GM10847 (cell line): Measurements from ENCODE around the gene POM121L2.

Experiments
- POLR2A ChIP-seq: IDR thresholded peaks from 2 replicates; pipeline ENCODE4 v1.6.1; 2011; ENCODE audit not compliant: insufficient read length; ENCODE audit errors: extremely low read depth

POM121L2 gene

DNA sequence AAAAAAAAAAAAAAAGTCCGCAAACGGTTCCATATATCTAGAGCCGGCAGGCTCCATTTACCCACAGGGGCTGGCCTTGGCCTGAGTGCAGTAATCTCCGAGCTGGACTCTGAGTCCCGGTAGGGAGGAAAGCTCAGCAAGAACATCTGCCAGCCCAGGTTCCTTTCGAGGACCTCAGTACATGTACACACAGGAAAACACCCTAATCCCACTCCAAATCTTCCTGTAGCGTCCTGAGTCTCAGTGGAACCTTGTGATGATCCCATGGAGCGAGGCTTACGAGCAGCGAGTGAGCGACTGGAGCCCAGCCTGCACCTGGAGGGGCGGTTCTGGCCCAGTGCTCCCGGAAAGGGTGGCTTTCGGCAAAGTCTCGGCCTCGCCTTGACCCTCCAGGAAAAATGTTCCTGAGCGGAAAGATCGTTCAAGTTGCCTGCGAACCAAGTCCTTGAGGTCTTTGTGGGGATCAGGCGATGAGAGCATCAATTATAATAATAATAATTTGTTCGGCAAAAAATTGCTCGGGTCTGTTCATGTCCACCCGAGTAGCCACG is 32.5 kb downstream of the POM121L2 start:
- TF ChIP-seq POLR2A: no peak

DNA sequence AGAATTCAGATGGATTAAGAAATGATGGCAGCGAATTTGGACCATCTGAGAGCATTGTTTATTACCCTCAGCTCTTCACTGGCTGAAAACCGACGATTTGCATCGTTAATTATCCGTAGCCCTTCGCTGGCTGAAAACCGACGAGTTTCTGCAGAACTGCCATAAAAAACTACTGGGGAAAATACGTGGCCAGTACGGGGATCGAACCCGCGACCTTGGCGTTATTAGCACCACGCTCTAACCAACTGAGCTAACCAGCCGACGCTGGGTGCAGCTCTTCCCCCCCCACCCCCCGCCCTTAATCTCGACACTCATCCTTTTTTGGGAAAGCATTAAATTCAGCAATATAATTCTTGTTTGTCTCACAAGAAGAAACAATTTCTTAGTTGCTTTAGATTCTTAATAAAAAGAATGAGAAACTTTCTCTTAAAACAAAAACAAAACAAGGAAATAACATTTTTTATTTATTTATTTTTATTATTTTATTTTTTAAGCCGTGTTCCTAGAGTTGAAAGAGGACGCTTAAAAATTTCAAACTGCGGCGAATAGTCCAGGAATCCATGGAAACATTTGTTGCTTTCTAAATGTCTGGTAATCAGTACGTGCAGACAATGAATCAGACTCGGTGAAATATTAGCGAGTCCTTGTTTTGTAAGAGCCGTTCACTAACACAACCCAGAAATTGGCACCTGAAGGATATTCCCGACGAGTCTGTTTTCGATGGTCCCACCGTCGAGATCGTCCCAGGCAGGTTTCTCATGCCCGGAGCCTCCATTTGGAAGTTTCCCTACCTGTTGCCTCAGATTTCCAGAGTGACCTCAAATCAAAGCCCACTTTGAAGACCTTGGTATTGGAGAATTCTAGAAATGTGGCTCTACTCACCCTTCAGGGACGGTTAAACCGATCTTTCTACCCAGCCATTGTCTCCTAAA is 36.8 kb downstream of the POM121L2 start:
- TF ChIP-seq POLR2A: no peak

DNA sequence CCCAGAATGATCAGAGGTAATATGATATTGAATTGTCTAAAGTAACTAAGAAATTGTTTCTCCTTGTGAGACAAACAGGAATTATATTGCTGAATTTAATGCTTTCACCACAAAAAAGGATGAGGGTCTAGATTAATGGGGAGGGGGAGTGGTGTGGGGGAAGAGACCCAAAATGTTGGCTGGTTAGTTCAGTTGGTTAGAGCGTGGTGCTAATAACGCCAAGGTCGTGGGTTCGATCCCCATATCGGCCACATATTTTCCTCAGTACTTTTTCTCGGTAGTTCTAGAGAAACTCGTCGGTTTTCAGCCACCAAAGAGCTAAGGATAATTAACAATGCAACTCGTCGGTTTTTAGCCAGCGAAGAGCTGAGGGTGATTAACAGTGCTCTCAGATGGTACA is 38.3 kb downstream of the POM121L2 start:
- no peak for TF ChIP-seq POLR2A

- no peak for TF ChIP-seq POLR2A
Observed at GRCh38 chr6:27268803-27269202, 43.3 kb downstream of the POM121L2 start.

DNA sequence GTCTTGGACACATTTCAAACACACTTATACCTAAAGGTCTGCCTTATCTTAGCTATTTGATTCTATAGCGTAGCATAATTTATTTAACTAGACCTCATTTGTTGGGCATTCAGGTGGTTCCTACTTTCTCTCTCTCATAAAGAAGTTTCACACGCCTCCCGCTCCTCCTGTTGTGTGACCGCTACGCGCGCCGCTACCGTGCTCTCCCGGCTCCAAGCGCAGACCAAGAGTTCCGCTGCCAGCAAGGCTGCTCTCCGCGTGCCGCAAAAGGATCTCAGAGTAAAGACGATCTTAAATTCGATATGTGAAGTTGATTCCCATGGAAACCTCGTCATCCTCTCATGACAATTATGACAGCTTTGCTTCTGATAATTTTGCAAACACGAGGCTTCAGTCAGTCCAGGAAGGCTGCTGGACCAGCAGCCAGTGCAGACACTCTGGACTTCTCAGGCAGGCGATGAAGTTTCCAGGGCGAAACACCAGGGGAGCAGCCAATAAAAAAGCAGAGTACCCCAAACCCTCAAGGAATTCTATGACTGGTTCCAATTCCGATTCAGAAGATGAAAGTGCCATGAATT is 44.1 kb downstream of the POM121L2 start:
- TF ChIP-seq POLR2A: no peak

- TF ChIP-seq POLR2A: no peak
Observed at GRCh38 chr6:27263886-27264285, 48.2 kb downstream of the POM121L2 start.

GRCh38 chr6:27260836-27261375 is 51.2 kb downstream of the POM121L2 start:
- TF ChIP-seq POLR2A: no peak

DNA sequence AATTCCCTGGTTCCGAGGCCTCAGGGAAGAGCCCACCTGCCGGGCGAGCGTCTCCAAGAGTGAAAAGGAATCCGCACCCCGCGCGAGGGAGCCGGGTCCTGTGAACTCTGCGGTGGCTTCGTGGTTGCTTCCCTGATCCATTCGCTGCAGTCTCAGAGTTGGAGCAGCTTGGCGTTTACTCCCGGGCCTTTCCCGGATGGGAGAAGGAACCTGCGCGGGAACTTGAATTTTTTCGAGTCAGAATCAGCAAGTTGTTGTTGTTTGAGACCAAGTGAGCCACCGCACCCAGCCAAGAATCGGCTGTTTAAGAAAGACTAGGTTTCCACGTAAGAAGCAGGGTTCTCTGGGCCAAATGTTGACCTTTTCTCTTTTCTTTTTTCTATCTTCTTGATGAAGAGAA is 51.7 kb downstream of the POM121L2 start:
- no peak for TF ChIP-seq POLR2A
